ENCODE data around the gene WWC2. TPM values are rescaled to one million over a fixed set of nuclear protein-coding genes. Genes with fewer than 3 reads are reported as not detected.

Gene WWC2
- total RNA-seq, 4 donors from 2014 or later = 26.9 to 45.9 (median 41.4) TPM

DNA sequence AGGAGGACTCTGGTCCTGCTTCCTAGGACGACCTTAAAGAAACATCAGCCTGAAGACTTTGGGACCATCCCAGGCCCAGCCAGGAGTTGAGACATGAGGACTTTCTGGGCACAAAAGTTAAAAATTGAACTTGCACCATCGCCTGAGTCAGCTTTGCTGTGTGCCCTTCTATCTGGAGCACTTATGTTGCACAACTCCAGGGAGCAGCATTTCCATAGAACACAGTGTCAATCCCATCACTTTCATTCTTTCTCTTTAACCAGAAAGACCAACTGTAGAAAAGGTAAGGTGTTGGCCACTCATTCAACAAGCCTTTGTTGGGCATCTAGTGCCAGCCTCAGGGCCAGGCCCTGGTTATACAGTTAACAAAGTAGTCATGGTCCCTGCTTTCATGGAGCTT lies 231.8 kb downstream of the WWC2 start:
- Histone ChIP-seq H3K4me1 (no peaks in the 10 kb centered on the region), H3K27ac (no peak overlapping the region), H3K27me3 (no peaks in the 10 kb centered on the region), H3K36me3 (no peaks in the 10 kb centered on the region), H3K9me3 (no peaks in the 10 kb centered on the region), H3K4me3 (no peak overlapping the region)
- no peak for DNase-seq
- intact Hi-C loops (cut with DNase I; ENCODE audit: low total_unique reads) = no loop called here
- TF ChIP-seq, protein P1, sequence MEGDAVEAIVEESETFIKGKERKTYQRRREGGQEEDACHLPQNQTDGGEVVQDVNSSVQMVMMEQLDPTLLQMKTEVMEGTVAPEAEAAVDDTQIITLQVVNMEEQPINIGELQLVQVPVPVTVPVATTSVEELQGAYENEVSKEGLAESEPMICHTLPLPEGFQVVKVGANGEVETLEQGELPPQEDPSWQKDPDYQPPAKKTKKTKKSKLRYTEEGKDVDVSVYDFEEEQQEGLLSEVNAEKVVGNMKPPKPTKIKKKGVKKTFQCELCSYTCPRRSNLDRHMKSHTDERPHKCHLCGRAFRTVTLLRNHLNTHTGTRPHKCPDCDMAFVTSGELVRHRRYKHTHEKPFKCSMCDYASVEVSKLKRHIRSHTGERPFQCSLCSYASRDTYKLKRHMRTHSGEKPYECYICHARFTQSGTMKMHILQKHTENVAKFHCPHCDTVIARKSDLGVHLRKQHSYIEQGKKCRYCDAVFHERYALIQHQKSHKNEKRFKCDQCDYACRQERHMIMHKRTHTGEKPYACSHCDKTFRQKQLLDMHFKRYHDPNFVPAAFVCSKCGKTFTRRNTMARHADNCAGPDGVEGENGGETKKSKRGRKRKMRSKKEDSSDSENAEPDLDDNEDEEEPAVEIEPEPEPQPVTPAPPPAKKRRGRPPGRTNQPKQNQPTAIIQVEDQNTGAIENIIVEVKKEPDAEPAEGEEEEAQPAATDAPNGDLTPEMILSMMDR (IDR thresholded peaks at IDR 0.05) = no peak
- no peak for TF ChIP-seq POLR2A (IDR thresholded peaks at IDR 0.05)

GRCh38 chr4:183332447-183332846 lies 233.4 kb downstream of the WWC2 start:
- intact Hi-C loops (cut with DNase I; ENCODE audit: low total_unique reads) = no loop called here
- Histone ChIP-seq H3K4me1 (no peaks in the 10 kb centered on the region), H3K27ac (no peak overlapping the region), H3K9me3 (no peaks in the 10 kb centered on the region), H3K4me3 (no peak overlapping the region), H3K27me3 (no peaks in the 10 kb centered on the region), H3K36me3 (no peaks in the 10 kb centered on the region)
- no peak for DNase-seq
- TF ChIP-seq, protein P1 (IDR thresholded peaks at IDR 0.05) = no peak
- no peak for TF ChIP-seq POLR2A (IDR thresholded peaks at IDR 0.05)

DNA sequence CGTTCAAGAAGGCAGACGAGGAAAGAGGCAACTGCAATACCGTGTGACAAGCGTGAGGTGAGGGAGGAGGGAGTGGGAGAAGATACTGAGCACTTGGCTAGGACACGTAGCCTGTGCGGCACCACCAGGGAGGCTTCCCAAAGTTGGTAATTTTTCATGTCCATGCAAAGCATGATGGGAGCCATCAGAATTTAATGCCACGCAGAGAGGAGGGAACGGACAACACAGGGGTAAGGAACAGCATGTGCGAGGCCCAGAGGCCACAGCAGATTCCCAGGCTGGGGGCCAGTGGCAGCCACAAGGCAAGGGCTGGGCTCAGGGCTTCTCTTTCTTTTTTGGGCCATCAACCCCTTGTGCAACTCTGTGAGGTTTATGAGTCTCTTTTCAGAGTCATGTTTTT lies 234.1 kb downstream of the WWC2 start:
- Histone ChIP-seq H3K27me3 (no peaks in the 10 kb centered on the region), H3K36me3 (no peaks in the 10 kb centered on the region), H3K4me1 (no peaks in the 10 kb centered on the region), H3K4me3 (no peak overlapping the region), H3K27ac (no peak overlapping the region), H3K9me3 (no peaks in the 10 kb centered on the region)
- no peak for TF ChIP-seq POLR2A (IDR thresholded peaks at IDR 0.05)
- TF ChIP-seq, protein P1 (IDR thresholded peaks at IDR 0.05) = no peak
- intact Hi-C loops (cut with DNase I; ENCODE audit: low total_unique reads) = no loop called here
- no peak for DNase-seq

GRCh38 chr4:183333983-183334382 lies 234.9 kb downstream of the WWC2 start:
- no peak for TF ChIP-seq POLR2A (IDR thresholded peaks at IDR 0.05)
- TF ChIP-seq, protein P1 (IDR thresholded peaks at IDR 0.05) = no peak
- Histone ChIP-seq H3K4me3 (no peak overlapping the region), H3K27ac (no peak overlapping the region), H3K9me3 (no peaks in the 10 kb centered on the region), H3K36me3 (no peaks in the 10 kb centered on the region), H3K27me3 (no peaks in the 10 kb centered on the region), H3K4me1 (no peaks in the 10 kb centered on the region)
- intact Hi-C loops (cut with DNase I; ENCODE audit: low total_unique reads) = no loop called here
- no peak for DNase-seq

DNA sequence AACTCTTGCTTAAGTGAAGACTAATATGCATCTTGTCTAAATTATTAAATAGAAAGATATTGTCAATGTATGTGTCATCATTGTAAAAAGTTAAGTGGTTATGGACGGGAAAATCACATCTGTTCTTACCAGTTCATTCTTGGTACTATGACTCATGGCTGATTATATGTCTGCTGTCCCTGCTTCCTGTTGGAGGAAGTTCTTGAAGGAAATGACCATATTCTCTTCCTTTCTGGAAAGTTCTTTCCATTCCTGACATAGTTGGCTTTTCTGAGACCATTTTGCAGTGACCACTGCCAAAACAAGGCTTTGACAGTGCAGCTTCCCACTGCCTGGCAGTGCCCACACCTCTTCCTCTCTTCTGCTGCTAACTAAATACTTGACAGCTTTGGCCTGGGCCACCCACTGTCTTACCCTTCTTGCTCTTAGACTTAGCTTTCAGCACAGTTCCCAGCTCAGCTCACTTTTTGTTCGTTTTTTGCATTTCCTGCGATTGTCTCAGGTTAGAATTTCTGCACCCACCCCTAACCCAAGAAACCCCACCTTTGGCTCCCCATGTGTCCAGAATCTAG lies 236.4 kb downstream of the WWC2 start:
- H3K36me3 ChIP-seq = no peaks in the 10 kb centered on the region
- no peak for DNase-seq
- intact Hi-C loops (cut with DNase I; ENCODE audit: low total_unique reads) = no loop called here
- no peaks in the 10 kb centered on the region for H3K27me3 ChIP-seq
- no peaks in the 10 kb centered on the region for H3K9me3 ChIP-seq
- no peak overlapping the region for H3K27ac ChIP-seq
- H3K4me3 ChIP-seq = no peak overlapping the region
- TF ChIP-seq, protein P1 (IDR thresholded peaks at IDR 0.05) = no peak
- no peak for TF ChIP-seq POLR2A (IDR thresholded peaks at IDR 0.05)
- no peaks in the 10 kb centered on the region for H3K4me1 ChIP-seq

All from uterus (tissue), 4 donors.